ENCODE data around the gene LHX2.

Gene LHX2

DNA sequence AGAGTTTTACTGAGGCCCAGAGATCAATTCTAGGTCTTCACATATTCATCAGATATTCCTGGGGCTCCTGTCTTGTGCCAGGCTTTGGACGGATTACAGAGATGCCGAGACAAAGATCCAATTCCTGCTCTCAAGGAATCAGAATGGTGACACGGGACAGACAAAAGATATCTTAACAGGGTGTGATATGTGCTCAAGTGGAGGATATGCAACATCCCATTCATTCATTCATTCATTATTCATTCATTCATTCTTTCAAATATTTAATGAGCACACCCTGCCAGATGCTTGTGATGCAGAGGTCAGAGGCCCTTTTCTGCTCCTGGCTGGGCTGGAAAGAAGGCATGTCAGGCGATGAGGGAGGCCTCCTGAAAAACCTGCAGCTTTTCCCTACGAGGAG is 21.8 kb downstream of the LHX2 start:
- no peak for DNase-seq (ENCODE audit: low spot score)

DNA sequence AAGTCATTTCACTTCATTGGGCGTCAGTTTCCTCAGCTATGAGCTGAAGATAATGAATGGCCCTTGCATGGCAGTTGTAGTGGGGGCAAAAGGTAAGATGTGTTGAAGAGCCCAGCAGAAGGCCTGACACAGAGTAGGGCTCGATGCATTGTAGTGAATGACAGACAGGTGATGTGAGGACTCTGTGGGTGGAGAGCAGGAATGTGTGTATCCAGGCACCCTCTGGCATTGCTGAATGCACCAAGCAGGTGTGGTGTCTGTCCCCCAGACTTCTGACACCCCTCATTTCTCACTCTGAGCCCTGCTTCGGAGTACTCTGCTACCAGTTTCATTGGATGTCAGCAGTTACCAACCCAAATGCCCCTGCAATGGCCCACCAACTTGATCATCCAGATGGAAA is 22.4 kb downstream of the LHX2 start:
- DNase-seq (ENCODE audit: low spot score) = no peak

DNA sequence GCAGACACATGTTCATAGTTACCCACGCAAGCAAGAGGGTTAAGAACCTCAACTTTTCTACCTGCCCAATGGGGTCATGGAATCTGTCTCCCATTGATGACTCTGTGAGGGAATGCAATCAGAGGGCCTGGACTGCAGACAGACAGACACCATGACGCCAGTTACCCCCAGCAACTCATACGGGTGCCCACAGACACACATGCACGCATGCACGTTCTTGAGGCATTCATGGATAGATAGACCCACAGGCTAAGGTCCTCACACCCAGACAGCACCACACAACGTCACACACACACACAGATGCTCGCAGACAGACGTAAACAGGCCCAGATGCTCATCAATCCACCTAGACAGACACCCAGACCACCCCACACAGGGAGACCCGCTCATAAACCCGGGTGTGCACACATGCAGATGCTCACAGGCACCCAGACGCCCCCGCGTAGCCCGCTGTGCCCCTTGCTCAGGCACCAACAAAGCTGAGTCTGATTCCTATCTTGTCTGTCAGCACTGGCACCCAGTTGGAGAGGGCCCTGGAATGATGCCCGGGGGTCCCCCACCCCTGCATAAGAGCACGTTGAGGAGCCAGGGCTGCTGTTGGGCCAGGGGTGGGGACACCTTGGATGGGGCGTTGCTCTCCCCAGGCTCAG is 23.6 kb downstream of the LHX2 start:
- DNase-seq (ENCODE audit: low spot score) = no peak

DNA sequence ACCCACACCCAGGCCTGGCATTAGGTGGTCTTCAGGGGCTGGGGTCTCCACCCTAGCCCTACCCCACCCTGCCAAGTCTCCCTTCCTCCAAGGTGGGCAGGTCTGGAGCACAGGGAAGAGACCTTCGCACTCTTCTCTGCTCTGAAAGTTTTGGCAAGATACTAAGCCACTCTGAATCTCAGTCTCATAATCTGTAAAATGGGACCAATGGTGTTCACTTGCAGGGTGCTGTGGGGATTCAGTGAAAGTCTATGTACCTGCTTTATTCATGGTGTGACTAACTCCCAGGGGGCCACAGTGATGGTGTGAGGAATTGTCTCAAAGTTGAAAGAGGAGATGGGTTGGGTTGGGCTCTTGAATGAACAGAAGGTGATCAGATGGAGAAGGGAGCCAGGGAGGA is 25.0 kb downstream of the LHX2 start:
- DNase-seq (ENCODE audit: low spot score) = no peak

DNA sequence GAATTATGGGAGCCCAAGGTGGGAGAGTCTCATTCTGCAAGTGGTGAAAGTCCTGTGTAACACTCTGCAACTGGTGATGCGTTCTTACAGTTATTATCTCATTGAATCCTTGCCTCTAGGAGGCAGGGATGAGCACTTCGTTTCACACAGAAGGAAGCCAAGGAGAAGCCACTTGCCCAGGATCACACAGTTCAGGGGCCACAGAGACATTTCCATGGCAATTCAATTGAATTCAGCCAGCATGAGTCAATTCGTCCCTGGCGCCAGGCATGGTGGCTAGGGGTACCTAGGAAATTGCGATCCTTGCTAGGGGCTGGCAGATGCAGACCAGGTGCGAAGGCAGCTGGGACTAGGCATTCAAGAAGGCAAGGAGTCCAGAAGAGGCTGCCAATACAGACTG is 26.2 kb downstream of the LHX2 start:
- no peak for DNase-seq (ENCODE audit: low spot score)

DNA sequence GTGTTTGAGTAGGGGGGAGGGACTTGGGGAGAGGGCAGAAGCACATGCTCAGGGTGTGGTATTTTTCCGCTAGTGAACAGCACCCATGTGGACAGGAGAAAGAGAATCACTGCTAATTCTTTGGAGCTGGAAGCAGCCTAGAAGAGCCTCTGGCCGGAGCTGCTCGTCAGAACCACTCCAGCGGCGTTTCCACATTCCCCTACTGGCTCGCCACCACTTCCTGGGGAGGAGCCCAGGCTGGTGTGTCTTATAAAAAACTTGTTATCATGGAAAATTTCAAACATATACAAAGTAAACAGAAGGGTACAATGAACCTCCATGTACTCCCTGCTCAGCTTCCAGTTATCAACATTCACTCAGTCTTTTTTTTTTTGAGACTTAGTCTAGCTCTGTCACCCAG is 26.7 kb downstream of the LHX2 start:
- no peak for DNase-seq (ENCODE audit: low spot score)

DNA sequence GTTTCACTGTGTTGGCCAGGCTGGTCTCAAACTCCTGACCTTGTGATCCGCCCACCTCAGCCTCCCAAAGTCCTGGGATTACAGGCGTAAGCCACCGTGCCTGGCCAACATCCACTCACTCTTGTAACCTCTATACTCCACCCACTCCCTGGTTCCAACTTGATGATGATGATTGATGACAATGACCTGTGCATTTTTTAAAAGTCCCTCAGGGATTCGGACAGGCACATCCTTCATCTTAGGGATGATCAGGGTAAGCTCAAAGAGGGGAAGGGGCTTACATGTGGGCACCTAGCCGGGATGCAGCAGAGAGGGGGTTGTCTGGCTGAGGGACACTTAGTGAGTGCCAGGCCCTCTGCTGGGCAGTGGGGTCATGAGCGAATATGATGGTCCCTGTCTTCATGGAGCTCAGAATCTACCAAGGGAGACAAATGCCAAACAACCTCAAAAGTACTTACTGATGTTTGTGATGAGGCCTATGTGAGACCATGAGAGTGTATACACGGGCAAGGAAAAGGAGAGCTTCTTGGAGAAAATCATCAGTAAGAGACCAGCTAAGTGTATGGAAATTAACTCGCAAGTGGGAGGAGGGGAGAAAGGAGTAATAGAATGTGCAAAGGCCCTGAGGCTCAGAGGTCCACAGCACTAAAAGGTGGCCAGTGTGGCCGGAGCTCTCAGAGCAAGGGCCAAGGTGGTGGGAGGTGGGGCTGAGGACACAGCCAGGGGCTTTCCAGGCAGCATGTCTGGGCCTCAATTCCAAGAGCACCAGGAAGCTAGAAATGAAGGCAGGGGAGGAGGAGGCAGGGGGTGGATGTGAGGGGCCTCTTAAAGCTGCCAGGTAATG is 27.4 kb downstream of the LHX2 start:
- DNase-seq (ENCODE audit: low spot score) = no peak

DNA sequence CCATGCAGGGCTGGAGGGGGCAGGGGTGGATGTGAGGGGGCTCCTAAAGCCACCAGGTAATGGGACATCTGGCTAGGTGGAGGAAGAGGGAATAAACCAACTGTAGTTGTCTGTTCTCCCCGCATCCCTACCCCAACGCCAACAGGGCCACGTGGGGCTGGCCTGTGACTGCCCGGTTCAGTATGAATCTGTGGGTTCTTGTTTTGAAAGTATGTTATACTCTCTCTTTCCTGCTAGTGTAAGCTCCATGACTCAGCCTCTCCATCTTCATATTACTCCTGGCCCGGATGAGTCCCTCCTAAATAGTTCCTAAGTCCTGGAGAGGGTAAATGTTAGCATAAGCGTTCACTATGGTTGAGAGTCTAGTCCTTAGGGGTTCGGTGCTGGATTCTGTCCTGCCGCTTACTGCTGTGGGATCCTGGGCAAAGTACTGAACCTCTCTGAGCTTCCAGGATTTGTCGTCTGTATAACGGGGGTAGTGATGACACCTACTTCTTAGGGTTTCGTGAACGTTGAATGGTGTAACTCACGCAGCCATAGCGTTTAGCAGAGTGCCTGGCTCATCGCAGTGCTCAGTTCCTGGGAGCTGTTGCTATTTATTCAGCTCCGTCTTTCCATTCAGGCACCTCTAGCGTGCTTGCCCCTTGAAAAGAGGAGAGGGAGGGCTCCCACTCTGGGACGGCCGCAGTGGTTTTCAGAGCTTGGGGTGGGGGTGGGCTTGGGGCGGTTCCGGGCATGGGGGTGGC is 28.8 kb downstream of the LHX2 start:
- DNase-seq (ENCODE audit: low spot score) = no peak

DNA sequence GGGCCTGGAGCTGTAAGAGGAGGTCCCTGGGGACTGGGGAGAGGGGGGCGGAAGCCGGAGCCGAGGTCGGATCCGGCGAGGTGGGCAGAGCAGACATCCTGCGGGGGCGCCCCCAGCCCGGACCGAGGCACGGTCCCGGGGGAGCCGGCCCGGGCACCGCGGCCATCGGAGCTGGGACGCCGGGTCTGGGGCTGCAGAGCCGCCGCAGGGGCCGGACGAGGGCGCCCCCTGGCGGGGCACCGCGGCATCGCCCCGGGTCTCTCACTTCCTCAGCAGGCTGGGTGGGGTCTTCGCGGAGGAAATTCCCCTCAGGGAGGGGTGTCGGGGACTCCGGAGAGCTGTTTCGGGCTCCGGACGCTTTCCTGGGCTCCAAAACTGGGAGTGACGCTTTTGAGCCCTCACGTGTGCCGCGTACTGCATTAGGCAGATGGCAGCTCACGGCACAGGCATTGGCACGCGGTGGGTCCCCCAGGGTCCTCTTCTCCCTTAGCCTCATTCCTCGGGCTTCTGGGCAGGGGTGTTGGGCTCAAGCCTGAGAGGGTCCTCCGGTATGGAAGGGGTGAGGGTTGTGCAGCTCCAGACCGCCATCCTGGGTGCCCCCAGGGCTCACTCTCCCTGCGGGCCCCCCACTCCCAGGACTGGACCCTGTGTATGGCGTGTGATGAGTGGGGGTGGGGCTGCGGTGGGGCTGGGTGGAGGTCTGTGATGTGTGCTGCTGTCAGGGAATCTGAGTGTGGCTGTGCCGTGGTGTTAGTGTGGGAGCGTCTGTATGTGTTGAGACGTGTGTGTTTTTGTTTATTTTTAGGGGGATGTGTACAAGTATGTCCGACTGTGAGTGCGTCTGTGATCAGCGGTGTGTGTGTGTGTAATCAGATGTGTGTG is 29.6 kb downstream of the LHX2 start:
- DNase-seq (ENCODE audit: low spot score) = no peak

DNA sequence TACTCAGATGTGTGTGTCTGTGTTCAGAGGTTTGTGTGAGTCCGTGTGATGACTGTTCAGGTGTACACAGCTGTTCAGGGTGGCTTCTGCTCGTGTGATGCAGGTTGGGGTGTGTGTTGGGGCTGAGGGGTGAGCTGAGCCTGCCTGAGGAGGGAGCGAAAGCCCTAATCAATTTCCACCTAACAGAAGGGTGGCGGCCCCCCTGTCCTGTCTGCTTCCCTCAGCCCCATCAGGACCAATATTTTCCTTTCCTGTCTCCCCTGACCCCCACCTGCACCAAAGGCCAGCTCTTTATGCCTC is 30.2 kb downstream of the LHX2 start:
- DNase-seq (ENCODE audit: low spot score) = no peak

DNA sequence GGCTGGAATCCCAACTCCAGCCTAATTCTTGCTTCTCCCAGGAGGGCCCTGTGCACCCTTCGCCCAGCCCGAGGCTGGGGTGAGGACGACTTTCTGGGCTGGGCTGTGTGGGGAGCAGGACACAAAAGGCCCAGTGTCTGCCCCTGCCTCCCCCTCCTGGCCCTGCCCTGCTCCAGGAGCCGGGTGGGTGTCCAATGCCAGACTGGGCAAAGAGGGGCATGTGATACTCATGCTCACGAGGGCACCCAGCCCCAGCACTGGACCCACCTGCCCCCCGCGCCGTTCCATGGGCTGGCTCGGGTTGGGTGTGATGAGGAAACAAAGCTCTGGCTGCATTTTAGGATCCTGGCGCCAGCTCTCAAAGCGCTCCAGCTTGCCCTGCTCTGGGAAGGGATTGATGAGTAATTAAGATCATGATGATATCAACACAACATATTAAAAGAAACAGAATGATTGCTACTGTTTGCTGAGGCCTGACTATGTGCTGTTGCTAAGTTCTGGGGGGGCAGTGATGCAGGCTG is 30.7 kb downstream of the LHX2 start:
- no peak for DNase-seq (ENCODE audit: low spot score)

DNA sequence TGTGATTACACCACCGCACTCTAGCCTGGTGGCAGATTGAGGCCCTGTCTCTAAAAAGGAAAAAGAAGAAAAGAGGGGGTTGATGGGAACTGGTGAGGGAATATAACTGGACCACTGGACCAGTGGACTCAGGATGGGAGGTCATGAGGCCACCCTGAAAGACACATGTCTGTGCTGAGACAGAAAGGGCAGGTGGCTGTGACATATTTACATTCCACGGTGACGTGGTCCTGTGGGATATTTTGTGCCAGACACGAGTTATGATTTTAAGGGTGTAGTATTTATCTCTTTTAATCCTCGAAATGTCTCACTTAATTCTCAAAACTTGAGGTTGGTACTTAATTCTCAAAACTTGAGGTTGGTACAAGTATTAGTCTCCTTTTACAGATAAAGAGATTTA is 32.9 kb downstream of the LHX2 start:
- no peak for DNase-seq (ENCODE audit: low spot score)

DNA sequence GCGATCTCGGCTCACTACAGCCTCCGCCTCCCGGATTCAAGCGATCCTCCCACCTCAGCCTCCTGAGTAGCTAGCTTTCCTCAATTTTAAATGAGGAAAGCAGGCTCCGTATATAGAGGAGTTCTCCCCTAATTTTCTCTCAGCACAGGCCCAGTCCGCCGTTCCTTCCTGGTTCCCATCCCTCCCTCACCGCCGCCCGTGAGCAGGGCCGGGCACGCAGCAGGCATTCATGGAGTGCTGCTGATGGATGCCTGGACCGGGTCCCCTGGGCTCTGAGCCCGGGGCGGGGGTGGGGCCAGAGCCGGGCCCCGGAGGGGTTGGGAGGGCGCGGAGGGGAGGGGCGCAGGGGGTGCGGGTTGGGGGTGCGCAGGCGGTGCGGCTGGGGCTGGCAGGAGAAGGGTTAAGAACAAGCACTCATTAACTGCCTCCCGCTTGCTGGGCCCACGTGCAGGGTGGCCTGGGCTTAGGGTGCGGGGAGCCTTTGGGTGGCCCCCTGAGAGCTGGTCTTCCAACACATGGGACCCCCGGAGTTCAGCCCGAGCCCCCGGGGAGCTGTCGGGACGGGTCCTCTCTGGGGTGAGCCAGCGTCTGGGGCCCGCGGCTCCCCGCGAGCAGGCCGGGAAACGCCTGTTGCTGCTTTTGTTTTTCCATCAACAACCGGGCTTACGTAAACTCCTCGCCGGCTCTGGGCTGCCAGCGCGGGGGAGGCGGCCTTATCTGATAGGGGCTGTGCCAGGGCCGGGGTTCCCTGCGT is 33.7 kb downstream of the LHX2 start:
- DNase-seq (ENCODE audit: low spot score) = no peak

DNA sequence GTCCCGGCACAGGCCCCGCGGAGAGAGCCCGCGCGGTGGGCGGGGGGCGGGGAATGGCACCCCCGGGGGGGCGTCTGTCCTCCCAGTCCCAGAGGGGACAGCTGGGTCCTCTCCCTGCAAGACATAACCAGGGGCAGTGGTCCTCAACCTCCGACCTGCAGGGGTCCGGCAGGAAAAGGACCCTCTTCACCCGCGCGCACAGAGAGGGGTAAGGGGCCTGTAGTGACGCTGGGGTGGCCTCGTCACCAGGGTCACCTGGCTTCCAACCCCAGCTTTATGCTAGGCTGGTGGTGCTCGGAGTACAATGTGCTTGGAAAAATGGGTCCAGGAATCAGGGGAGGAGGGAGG is 34.2 kb downstream of the LHX2 start:
- DNase-seq (ENCODE audit: low spot score) = no peak

DNA sequence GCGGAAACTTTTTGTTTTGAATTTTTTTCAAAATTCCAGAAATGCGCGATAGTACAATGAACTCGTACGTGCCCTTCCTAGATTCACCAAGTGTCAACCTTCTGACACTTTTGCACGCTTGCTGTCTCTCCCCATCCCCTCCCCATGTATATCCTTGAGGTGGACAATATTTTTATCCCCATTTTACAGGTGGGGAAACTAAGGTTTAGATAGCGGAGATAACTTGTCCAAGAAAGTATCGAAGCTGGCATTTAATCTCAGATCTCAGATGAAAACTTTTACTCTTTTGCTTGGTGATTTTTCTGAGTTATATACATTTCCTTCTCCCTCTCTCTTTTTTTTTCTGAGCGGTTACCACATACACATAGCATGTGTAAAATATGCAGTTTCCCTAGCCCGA is 34.6 kb downstream of the LHX2 start:
- DNase-seq (ENCODE audit: low spot score) = no peak

DNA sequence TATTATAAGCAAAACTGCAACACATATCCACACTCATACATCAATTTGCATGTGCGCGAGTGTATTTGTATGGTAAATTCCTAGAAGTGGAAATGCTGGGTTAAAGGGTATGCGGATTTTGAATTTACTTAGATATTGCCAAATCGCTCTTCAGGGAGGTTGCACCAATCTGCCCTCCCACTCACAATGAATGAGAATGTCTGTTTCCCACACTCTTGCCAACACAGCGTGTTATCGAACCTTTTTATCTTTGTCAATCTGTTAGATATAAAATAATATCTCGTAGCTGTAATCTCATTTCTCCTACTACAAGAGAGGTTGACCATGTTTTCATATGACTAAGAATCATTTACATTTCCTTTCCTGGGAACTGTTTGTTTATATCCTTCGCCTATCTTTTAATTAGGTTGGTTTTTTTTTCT is 35.7 kb downstream of the LHX2 start:
- DNase-seq (ENCODE audit: low spot score) = no peak

DNA sequence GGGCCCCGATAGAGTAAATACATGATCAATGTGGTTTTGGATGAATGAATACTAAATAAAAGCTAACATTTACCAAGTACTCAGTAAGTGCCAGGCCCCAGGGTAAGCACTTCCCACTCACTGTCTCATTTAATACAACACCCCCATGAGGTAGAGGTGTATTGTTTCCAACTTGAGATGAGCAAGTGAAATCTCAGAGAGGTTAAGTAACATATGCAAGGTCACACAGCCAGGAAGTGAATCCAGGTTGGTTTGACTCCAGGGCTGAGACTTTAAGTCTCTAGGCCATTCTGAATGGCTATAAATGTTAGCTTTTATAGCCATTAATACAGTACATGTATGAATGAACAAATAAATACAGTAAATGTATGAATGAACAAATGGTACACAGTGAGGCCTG is 39.4 kb downstream of the LHX2 start:
- no peak for DNase-seq (ENCODE audit: low spot score)

DNA sequence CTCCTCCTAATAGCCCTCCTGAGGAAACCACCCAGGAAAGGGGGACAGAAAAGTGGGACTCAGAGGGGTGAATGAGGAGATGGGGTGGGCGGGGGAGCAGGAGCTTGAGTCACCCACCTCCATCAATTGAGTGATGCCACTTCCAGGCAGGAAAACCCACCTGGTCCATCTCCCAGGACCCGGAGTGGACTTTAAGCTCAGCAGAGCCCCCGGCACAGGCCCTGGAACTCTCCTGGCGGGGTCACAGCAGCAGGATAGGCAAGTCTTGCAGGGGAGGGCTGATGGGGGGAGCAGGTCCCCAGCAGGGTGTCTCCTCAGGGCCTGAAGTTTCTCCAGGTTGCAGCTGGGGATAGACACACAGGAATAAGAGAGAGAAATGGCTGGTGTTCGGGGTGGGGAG is 40.8 kb downstream of the LHX2 start:
- DNase-seq (ENCODE audit: low spot score) = no peak

DNA sequence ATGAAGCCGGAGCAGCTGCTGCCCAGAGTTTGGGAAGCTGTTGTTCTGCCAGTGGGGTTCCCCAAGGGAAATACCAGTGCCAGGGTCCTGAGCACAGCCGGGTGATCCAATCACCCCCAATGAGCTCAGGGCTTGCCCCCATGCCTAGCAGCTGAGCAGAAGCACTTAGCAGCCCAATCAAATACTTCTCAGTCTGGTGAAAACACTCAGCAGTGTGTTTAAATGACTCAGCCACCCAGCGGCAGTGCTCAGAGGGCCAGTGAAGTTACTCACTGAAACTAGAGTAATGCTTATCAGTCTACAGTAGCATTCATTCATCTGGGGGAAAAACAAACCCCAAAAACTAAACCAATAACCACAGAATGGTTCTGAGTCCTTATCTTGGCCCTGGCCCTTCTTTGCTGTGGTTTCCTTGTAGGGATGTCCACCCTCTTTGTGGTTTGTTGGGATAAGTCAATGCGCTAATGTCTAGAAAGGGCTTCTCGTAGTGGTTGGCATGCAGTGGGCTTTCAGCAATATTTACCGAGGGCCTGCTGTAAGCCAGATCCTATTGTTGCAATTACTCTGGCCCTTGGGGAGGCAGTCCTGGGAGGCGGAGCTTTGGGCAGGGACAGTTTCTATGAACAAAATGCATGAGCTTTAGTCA is 43.1 kb downstream of the LHX2 start:
- no peak for DNase-seq (ENCODE audit: low spot score)

DNA sequence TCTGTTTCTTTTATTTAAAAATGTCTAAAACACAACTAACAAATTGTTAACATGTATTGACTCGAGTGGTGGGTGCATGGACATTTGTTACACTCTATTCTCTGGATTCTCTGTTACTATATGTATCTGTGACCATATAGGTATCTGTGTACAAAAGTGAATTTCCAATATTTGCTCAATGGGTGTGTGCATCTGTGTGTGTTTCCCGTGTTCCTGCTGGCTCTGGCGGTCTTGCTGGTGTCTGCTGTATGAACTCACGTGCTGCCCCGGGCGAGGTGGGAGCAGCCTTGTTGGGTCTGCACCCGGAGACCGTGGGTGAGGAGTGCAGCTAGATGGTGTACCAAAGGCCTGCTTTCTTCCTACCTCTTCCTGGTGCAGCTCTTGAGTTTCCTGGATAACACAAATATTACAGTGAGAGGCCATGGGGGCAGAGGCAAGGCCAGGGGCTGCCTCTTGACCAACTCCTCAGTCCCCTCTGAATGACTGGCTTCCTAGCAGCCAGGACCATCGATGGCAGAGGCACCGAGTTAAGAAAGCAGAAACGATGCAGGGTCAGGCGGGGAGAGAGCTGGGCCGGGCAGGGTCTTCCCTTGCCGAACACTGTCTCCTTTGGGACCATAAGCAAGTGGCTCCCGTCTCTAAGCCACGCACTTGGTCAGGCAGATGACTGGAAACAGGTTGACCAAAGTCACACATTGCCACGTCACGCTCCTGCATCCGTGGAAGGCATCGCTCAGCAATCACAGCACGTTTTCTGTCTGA is 49.5 kb downstream of the LHX2 start:
- DNase-seq (ENCODE audit: low spot score) = no peak
